Measurements from ENCODE around the gene ATP11B. TPM values are rescaled to one million over a fixed set of nuclear protein-coding genes. Genes with fewer than 3 reads are reported as not detected.

ATP11B gene
- total and polyA plus RNA-seq, 4 experiments from 2014 or later, result 37.1 to 130 (median 85.7) TPM

DNA sequence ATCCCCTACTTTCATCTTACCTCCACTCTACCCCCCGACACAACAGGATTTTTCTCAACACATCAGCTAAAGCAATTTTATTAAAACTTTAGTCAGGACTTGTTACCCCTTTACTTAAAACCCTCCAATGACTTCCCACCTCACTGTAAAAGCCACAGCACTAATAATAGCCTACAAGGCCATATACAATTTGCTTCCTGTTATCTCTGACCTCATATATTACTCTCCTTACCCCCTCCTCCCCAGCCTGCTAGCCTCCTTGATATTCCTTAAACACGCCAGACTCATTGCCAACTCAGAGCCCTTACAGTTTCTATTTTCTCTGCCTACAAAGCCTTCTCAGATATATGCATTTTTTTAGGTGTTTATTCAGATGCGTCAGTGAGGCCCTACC, 132.6 kb downstream of the ATP11B start:
- Mint-ChIP-seq H3K27me3 (no peaks in the 10 kb centered on the region), H3K9me3 (peaks cover 0 to 12% (median 6%) of the 10 kb centered on the region in 8 donors), H3K4me1 (peaks cover 0 to 10% (median 7%) of the 10 kb centered on the region in 4 donors), H3K36me3 (peaks cover 30 to 40% of the 10 kb centered on the region in 2 donors), H3K27ac (peak overlapping the region in 2 of 7 donors; percentile 11 to 49), H3K4me3 (peak overlapping the region in 1 of 8 donors; percentile 67)
- intact Hi-C loops (cut with micrococcal nuclease), result no loop called here
- no peaks in the 10 kb centered on the region for H3K36me3 ChIP-seq (ENCODE audit: insufficient read depth, low read length)
- POLR2A ChIA-PET (ENCODE audit: partially characterized antibody), result no interaction called here
- no peak overlapping the region for H3K4me3 ChIP-seq (ENCODE audit: low read length in 2 of 2)
- H3K9me3 ChIP-seq (ENCODE audit: control insufficient read depth in 1 of 2, low read length in 2 of 2), result no peaks in the 10 kb centered on the region
- CTCF ChIA-PET (ENCODE audit: partially characterized antibody), result interaction anchor here (1.0 kb wide), 1 partner anchor 216 kb away, joined by 3 read pairs; no protein-coding TSS in a partner anchor
- H3K27me3 ChIP-seq (ENCODE audit: insufficient read depth, low read length), result no peaks in the 10 kb centered on the region
- no peak overlapping the region for H3K27ac ChIP-seq (ENCODE audit: low read depth, low read length)
- H3K4me1 ChIP-seq (ENCODE audit: insufficient read depth, low read length), result no peaks in the 10 kb centered on the region
- no peak for DNase-seq

DNA sequence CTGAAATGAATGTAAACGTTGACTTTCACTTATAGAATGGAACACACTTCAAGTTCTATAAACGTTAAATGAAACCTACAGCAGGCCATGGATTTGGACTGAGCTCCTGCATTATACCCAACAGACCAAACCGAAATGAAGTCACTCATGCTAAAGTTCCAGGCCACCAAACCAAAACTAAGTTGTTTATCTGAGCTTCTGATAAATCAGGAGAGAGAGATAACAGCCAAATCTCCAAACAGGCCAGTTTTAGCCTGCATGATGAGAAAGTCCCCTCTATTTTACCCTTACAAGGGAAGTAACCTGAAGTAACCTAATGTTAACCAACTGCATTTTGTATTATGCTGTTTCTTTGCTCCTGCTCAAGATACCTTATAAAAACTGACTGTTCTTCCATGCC, 142.5 kb downstream of the ATP11B start:
- no peaks in the 10 kb centered on the region for H3K27me3 ChIP-seq (ENCODE audit: insufficient read depth, low read length)
- no peak overlapping the region for H3K27ac ChIP-seq (ENCODE audit: low read depth, low read length)
- peaks cover 29 to 45% (median 33%) of the 10 kb centered on the region in 4 donors for H3K4me1 Mint-ChIP-seq
- H3K4me3 ChIP-seq (ENCODE audit: low read length in 2 of 2), result no peak overlapping the region
- H3K4me1 ChIP-seq (ENCODE audit: insufficient read depth, low read length), result peaks cover 33% of the 10 kb centered on the region
- ChIA-PET CTCF (ENCODE audit: partially characterized antibody) (interaction anchor here (1.3 to 1.5 kb wide), 2 partner anchors 17 to 19 kb away, joined by 4 to 5 read pairs; no protein-coding TSS in a partner anchor), POLR2A (ENCODE audit: partially characterized antibody) (no interaction called here)
- peaks cover 0 to 4% of the 10 kb centered on the region in 2 donors for H3K36me3 Mint-ChIP-seq
- H3K27ac Mint-ChIP-seq, result peak overlapping the region in 5 of 7 donors; percentile 9 to 58 (median 14)
- intact Hi-C loops (cut with micrococcal nuclease), result no loop called here
- no peaks in the 10 kb centered on the region for H3K36me3 ChIP-seq (ENCODE audit: insufficient read depth, low read length)
- H3K27me3 Mint-ChIP-seq, result no peaks in the 10 kb centered on the region
- no peak for DNase-seq
- H3K9me3 Mint-ChIP-seq, result peaks cover 0 to 24% (median 10%) of the 10 kb centered on the region in 8 donors
- H3K4me3 Mint-ChIP-seq, result peak overlapping the region in 1 of 8 donors; percentile 12
- no peaks in the 10 kb centered on the region for H3K9me3 ChIP-seq (ENCODE audit: control insufficient read depth in 1 of 2, low read length in 2 of 2)

DNA sequence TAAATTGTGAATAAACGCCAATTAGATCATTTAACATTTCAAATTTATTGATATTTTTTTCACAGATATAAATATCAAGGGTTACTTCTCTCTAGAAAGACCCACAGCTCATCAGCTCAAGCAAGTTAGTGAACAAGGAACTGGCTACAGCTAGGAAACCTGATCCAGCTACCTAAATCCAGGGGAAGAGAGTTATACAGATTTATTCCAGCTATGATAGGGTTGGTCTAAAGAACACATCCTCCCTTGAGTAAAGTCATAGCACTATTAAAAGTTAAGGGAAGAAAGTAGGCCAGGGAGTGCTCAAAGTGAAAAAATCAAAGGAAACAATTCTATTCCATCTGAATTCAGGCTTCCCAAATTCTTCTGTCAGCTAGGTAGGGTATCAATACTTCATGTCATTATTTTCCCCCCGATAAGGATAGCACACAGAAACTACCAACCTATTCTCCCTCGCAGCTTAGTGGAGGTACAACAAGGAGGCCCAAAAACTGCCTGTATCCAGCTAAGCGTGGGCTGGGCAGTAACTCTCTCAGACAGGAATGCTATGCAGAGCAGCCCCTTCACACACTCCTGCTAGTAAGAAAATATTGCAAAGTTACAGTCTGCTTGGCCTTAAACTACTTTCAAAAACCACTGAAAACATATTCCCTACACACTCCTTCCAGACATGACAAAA, 143.1 kb downstream of the ATP11B start:
- intact Hi-C loops (cut with micrococcal nuclease), result no loop called here
- Histone ChIP-seq H3K36me3 (ENCODE audit: insufficient read depth, low read length) (no peaks in the 10 kb centered on the region), H3K27ac (ENCODE audit: low read depth, low read length) (no peak overlapping the region), H3K9me3 (ENCODE audit: control insufficient read depth in 1 of 2, low read length in 2 of 2) (no peaks in the 10 kb centered on the region), H3K4me1 (ENCODE audit: insufficient read depth, low read length) (peaks cover 33% of the 10 kb centered on the region), H3K27me3 (ENCODE audit: insufficient read depth, low read length) (no peaks in the 10 kb centered on the region), H3K4me3 (ENCODE audit: low read length in 2 of 2) (no peak overlapping the region)
- DNase-seq, result no peak
- POLR2A ChIA-PET (ENCODE audit: partially characterized antibody), result no interaction called here
- CTCF ChIA-PET (ENCODE audit: partially characterized antibody), result interaction anchor here (1.3 to 1.5 kb wide), 2 partner anchors 16 to 20 kb away, joined by 4 to 5 read pairs; no protein-coding TSS in a partner anchor
- Mint-ChIP-seq H3K9me3 (peaks cover 0 to 19% (median 8%) of the 10 kb centered on the region in 8 donors), H3K27ac (peak overlapping the region in 3 of 7 donors; percentile 24 to 58 (median 29)), H3K27me3 (no peaks in the 10 kb centered on the region), H3K4me3 (no peak overlapping the region), H3K4me1 (peaks cover 29 to 45% (median 33%) of the 10 kb centered on the region in 4 donors), H3K36me3 (peaks cover 0 to 4% of the 10 kb centered on the region in 2 donors)

DNA sequence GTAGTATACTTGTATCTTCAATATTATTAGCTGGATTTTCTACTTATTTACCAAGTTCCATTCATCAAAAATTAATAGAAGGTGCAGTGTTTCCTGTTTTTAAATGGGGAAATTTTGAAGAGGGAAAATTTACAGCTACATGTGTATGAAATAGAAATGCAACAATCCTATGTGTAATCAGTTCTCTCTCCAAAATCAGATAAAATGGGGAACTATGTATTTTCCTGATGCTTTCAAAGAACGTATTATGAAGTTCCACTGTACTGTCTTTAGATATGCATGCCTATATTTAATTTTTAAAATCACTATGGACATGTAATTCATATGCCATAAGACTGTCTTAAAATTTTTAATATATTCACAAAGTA, 143.6 kb downstream of the ATP11B start:
- H3K9me3 Mint-ChIP-seq, result peaks cover 0 to 14% (median 4%) of the 10 kb centered on the region in 8 donors
- H3K4me3 Mint-ChIP-seq, result no peak overlapping the region
- H3K27me3 Mint-ChIP-seq, result no peaks in the 10 kb centered on the region
- peaks cover 33% of the 10 kb centered on the region for H3K4me1 ChIP-seq (ENCODE audit: insufficient read depth, low read length)
- CTCF ChIA-PET (ENCODE audit: partially characterized antibody), result interaction anchor here (1.5 kb wide), 1 partner anchor 16 kb away, joined by 4 read pairs; no protein-coding TSS in a partner anchor
- POLR2A ChIA-PET (ENCODE audit: partially characterized antibody), result no interaction called here
- H3K9me3 ChIP-seq (ENCODE audit: control insufficient read depth in 1 of 2, low read length in 2 of 2), result no peaks in the 10 kb centered on the region
- H3K27ac Mint-ChIP-seq, result peak overlapping the region in 2 of 7 donors; percentile 24 to 29
- no peak overlapping the region for H3K27ac ChIP-seq (ENCODE audit: low read depth, low read length)
- H3K27me3 ChIP-seq (ENCODE audit: insufficient read depth, low read length), result no peaks in the 10 kb centered on the region
- H3K4me1 Mint-ChIP-seq, result peaks cover 29 to 45% (median 33%) of the 10 kb centered on the region in 4 donors
- DNase-seq, result no peak
- H3K4me3 ChIP-seq (ENCODE audit: low read length in 2 of 2), result no peak overlapping the region
- intact Hi-C loops (cut with micrococcal nuclease), result no loop called here
- H3K36me3 ChIP-seq (ENCODE audit: insufficient read depth, low read length), result no peaks in the 10 kb centered on the region
- peaks cover 0 to 4% of the 10 kb centered on the region in 2 donors for H3K36me3 Mint-ChIP-seq

DNA sequence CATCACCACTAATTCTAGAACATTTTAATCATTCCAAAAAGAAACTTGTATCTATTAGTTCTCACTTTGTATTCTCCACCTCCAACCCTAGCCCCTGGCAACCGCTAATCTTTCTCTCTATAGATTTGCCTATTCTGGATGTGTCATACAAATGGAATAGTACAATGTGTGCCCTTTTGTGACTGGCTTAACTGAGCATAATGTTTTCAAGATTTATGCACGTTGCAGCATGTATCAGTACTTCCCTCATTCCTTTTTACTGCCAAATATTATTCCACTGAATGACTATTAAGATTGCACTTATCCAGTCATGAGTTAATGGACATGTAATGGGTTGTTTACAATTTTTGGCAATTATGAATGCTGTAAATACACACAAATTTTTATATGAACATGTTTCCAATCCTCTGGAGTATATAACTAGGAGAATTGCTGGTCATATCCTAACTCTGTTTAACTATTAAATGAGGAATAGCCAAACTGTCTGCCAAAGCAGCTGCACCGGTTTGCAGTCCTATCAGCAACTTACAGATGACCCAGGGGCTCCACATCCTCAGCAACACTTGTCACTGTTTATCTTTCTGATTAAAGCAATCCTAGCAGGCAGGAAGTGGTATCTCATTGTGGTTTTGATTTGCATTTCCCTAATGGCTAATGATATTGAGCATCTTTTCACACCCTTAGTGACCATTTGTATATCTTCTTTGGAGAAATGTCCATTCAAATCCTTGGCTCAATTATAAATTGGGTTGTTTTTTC, 144.2 kb downstream of the ATP11B start:
- H3K27me3 Mint-ChIP-seq, result no peaks in the 10 kb centered on the region
- DNase-seq, result peak in 2 of 5 donors; percentile 14 to 19
- no peak overlapping the region for H3K27ac Mint-ChIP-seq
- H3K36me3 Mint-ChIP-seq, result no peaks in the 10 kb centered on the region
- POLR2A ChIA-PET (ENCODE audit: partially characterized antibody), result no interaction called here
- peaks cover 29 to 45% (median 33%) of the 10 kb centered on the region in 4 donors for H3K4me1 Mint-ChIP-seq
- Histone ChIP-seq H3K36me3 (ENCODE audit: insufficient read depth, low read length) (no peaks in the 10 kb centered on the region), H3K27ac (ENCODE audit: low read depth, low read length) (no peak overlapping the region), H3K9me3 (ENCODE audit: control insufficient read depth in 1 of 2, low read length in 2 of 2) (no peaks in the 10 kb centered on the region), H3K27me3 (ENCODE audit: insufficient read depth, low read length) (no peaks in the 10 kb centered on the region), H3K4me1 (ENCODE audit: insufficient read depth, low read length) (peaks cover 33% of the 10 kb centered on the region), H3K4me3 (ENCODE audit: low read length in 2 of 2) (no peak overlapping the region)
- intact Hi-C loops (cut with micrococcal nuclease), result no loop called here
- H3K4me3 Mint-ChIP-seq, result peak overlapping the region in 5 of 8 donors; percentile 10 to 55 (median 21)
- H3K9me3 Mint-ChIP-seq, result peaks cover 0 to 9% (median 0%) of the 10 kb centered on the region in 8 donors
- CTCF ChIA-PET (ENCODE audit: partially characterized antibody), result no interaction called here

DNA sequence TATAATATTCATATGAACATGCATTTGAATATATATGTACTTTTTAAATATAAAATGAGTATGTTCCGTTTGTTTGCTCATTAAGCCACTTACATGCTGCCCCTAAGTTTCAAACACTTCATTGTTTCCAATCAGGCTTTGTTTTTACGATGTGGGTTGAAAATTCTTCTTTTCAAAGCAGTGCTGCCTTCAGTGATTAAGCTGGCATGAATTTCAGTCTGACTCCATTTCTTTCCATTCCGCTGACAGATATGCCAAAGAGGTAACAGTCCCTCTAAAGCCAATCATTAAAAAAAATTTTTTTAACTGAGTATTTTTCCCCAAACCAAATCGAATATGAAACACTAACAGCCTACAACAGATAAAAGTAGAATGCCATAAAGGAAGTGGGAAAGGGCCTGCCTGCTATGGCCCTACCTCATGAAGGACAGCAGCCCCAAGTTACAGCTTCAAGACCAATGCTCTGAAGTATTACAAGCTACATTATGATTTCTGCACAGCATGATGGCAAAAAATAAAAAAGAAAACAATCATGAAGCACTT, 147.0 kb downstream of the ATP11B start:
- Mint-ChIP-seq H3K27me3 (no peaks in the 10 kb centered on the region), H3K4me1 (peaks cover 23 to 36% (median 28%) of the 10 kb centered on the region in 4 donors), H3K27ac (peak overlapping the region in 3 of 7 donors; percentile 21 to 75 (median 30)), H3K9me3 (no peaks in the 10 kb centered on the region), H3K36me3 (peaks cover 10% of the 10 kb centered on the region in 2 donors), H3K4me3 (no peak overlapping the region)
- peaks cover 8% of the 10 kb centered on the region for H3K36me3 ChIP-seq (ENCODE audit: insufficient read depth, low read length)
- H3K4me1 ChIP-seq (ENCODE audit: insufficient read depth, low read length), result peaks cover 29% of the 10 kb centered on the region
- H3K4me3 ChIP-seq (ENCODE audit: low read length in 2 of 2), result no peak overlapping the region
- no peak overlapping the region for H3K27ac ChIP-seq (ENCODE audit: low read depth, low read length)
- no peaks in the 10 kb centered on the region for H3K9me3 ChIP-seq (ENCODE audit: control insufficient read depth in 1 of 2, low read length in 2 of 2)
- ChIA-PET CTCF (ENCODE audit: partially characterized antibody) (no interaction called here), POLR2A (ENCODE audit: partially characterized antibody) (no interaction called here)
- intact Hi-C loops (cut with micrococcal nuclease), result no loop called here
- no peak for DNase-seq
- H3K27me3 ChIP-seq (ENCODE audit: insufficient read depth, low read length), result no peaks in the 10 kb centered on the region

DNA sequence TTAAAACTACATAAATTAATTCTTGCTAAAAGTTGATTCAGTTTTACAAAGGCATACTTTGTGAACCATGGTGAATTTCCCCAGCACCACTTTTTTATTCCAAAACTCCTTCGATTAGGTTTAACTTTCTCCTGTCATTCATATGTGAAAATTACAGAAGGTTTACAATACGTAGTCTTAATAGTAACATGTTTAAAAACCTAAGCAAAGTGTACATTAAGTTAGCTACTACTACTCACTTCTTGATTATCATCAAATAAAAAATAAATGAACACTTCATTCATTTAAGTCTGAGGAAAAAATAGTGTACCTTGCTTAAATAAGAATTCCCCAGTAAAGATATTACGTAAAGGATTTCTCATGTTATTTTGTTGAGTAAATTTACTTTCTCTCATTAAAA, 148.4 kb downstream of the ATP11B start:
- H3K9me3 ChIP-seq (ENCODE audit: control insufficient read depth in 1 of 2, low read length in 2 of 2), result no peaks in the 10 kb centered on the region

More for the DNA sequence above, 148.4 kb downstream of the ATP11B start:
- Histone ChIP-seq H3K4me1 (ENCODE audit: insufficient read depth, low read length) (peaks cover 15% of the 10 kb centered on the region), H3K4me3 (ENCODE audit: low read length in 2 of 2) (no peak overlapping the region), H3K36me3 (ENCODE audit: insufficient read depth, low read length) (peaks cover 14% of the 10 kb centered on the region), H3K27me3 (ENCODE audit: insufficient read depth, low read length) (no peaks in the 10 kb centered on the region), H3K27ac (ENCODE audit: low read depth, low read length) (no peak overlapping the region)
- H3K27ac Mint-ChIP-seq, result no peak overlapping the region
- peaks cover 13 to 23% (median 18%) of the 10 kb centered on the region in 4 donors for H3K4me1 Mint-ChIP-seq
- POLR2A ChIA-PET (ENCODE audit: partially characterized antibody), result no interaction called here
- H3K36me3 Mint-ChIP-seq, result peaks cover 21 to 23% of the 10 kb centered on the region in 2 donors
- H3K9me3 Mint-ChIP-seq, result no peaks in the 10 kb centered on the region
- no peaks in the 10 kb centered on the region for H3K27me3 Mint-ChIP-seq
- CTCF ChIA-PET (ENCODE audit: partially characterized antibody), result no interaction called here
- intact Hi-C loops (cut with micrococcal nuclease), result no loop called here
- no peak overlapping the region for H3K4me3 Mint-ChIP-seq
- DNase-seq, result no peak

Measured in CD4-positive, alpha-beta memory T cell (primary cell).